NCI-H128 (cell line): ENCODE data around the gene NCOR1.

ENCODE experiments used
- DNase-seq: peaks from one replicate; lab custom pipeline; 2025; ENCODE audit not compliant: unreplicated experiment; lab: John Stamatoyannopoulos, UW

The NCOR1 gene

GRCh38 chr17:16037636-16038035 lies 177.7 kb downstream of the NCOR1 start:
- DNase-seq = no peak

GRCh38 chr17:16036261-16036660 lies 179.1 kb downstream of the NCOR1 start:
- no peak for DNase-seq

- no peak for DNase-seq
Observed at GRCh38 chr17:16033729-16034349, 181.5 kb downstream of the NCOR1 start.

GRCh38 chr17:16027708-16028584 lies 187.4 kb downstream of the NCOR1 start:
- DNase-seq = no peak

- no peak for DNase-seq
Observed at GRCh38 chr17:16026895-16027294, 188.4 kb downstream of the NCOR1 start.

GRCh38 chr17:16025202-16025601 lies 190.1 kb downstream of the NCOR1 start:
- no peak for DNase-seq

- no peak for DNase-seq
Observed at GRCh38 chr17:16023881-16024280, 191.5 kb downstream of the NCOR1 start.

- DNase-seq = no peak
Observed at GRCh38 chr17:16019347-16019746, 196.0 kb downstream of the NCOR1 start.

GRCh38 chr17:16013943-16014407 lies 201.4 kb downstream of the NCOR1 start:
- DNase-seq = no peak

GRCh38 chr17:16007439-16007838 lies 207.9 kb downstream of the NCOR1 start:
- no peak for DNase-seq

GRCh38 chr17:16005636-16006035 lies 209.7 kb downstream of the NCOR1 start:
- DNase-seq = no peak

GRCh38 chr17:16003841-16004240 lies 211.5 kb downstream of the NCOR1 start:
- no peak for DNase-seq

GRCh38 chr17:16002708-16003260 lies 212.6 kb downstream of the NCOR1 start:
- no peak for DNase-seq

GRCh38 chr17:16001226-16001897 lies 214.0 kb downstream of the NCOR1 start:
- no peak for DNase-seq

- peak; percentile 12 for DNase-seq
Observed at GRCh38 chr17:15999974-16000827, 215.1 kb downstream of the NCOR1 start.

GRCh38 chr17:15999141-15999973 lies 216.0 kb downstream of the NCOR1 start, which contains the start of the genes TTC19 and ZSWIM7:
TTC19 (plus strand) TSS chr17:15999824; CDS start chr17:15999849, 25 bp downstream.
ZSWIM7 (minus strand) TSS chr17:15999704; CDS start chr17:15999594, 110 bp downstream.
- peak; percentile 85 for DNase-seq

GRCh38 chr17:15998031-15998562 lies 217.2 kb downstream of the NCOR1 start:
- DNase-seq = no peak

- DNase-seq = no peak
Observed at GRCh38 chr17:15996322-15996721, 219.0 kb downstream of the NCOR1 start.
